NT2/D1 (cell line): Measurements from ENCODE around the gene RFX3.

Experiments used
- DNase-seq: peaks from one replicate; pipeline ENCODE4 v3.0.0-alpha.2; 2011; ENCODE audit warnings: low read depth, low spot score
- H3K27me3 ChIP-seq: 2 replicates; pipeline ENCODE4 v1.6.0; 2011; ENCODE audit warnings: mild to moderate bottlenecking; ENCODE audit not compliant: insufficient read length, insufficient read depth
- H3K36me3 ChIP-seq: 2 replicates; pipeline ENCODE4 v1.6.1; 2011; ENCODE audit warnings: mild to moderate bottlenecking, low read length, mixed read lengths; ENCODE audit not compliant: insufficient read depth, insufficient read length
- H3K4me1 ChIP-seq: 2 replicates; pipeline ENCODE4 v1.5.1; 2011; ENCODE audit not compliant: insufficient read depth, insufficient read length
- H3K4me3 ChIP-seq: 2 replicates; pipeline ENCODE4 v1.5.1; 2011; ENCODE audit warnings: low read depth; ENCODE audit not compliant: insufficient read length
- H3K9ac ChIP-seq: 2 replicates; pipeline ENCODE4 v1.6.0; 2011; ENCODE audit warnings: low read depth; ENCODE audit not compliant: insufficient read length
- H3K9me3 ChIP-seq: 2 replicates; pipeline ENCODE4 v1.5.1; 2011; ENCODE audit warnings: mild to moderate bottlenecking, low read length; ENCODE audit not compliant: insufficient read depth
- SUZ12 ChIP-seq: IDR thresholded peaks from 2 replicates; pipeline ENCODE4 v1.6.1; 2011; ENCODE audit not compliant: insufficient read length, insufficient read depth; ENCODE audit errors: extremely low read depth
- YY1 ChIP-seq: IDR thresholded peaks from 2 replicates; pipeline ENCODE4 v1.6.1; 2011; ENCODE audit not compliant: insufficient read length, insufficient read depth
- ZNF274 ChIP-seq: IDR thresholded peaks from 2 replicates; pipeline ENCODE4 v1.6.1; 2011; ENCODE audit warnings: mild to moderate bottlenecking, low read depth, low read length

RFX3 gene

GRCh38 chr9:3431890-3432289 is 93.9 kb downstream of the RFX3 start:
- no peak overlapping the region for H3K9ac ChIP-seq
- no peaks in the 10 kb centered on the region for H3K4me1 ChIP-seq
- H3K9me3 ChIP-seq: no peaks in the 10 kb centered on the region
- no peaks in the 10 kb centered on the region for H3K36me3 ChIP-seq
- no peak for TF ChIP-seq SUZ12
- no peak for TF ChIP-seq YY1
- no peak for TF ChIP-seq ZNF274
- DNase-seq: no peak
- no peak overlapping the region for H3K4me3 ChIP-seq
- no peaks in the 10 kb centered on the region for H3K27me3 ChIP-seq

- Histone ChIP-seq H3K4me1 (no peaks in the 10 kb centered on the region), H3K4me3 (no peak overlapping the region), H3K36me3 (no peaks in the 10 kb centered on the region), H3K9ac (no peak overlapping the region), H3K9me3 (no peaks in the 10 kb centered on the region), H3K27me3 (no peaks in the 10 kb centered on the region)
- TF ChIP-seq ZNF274 (no peak), SUZ12 (no peak), YY1 (no peak)
- DNase-seq: no peak
Measured at GRCh38 chr9:3419893-3420292, 105.9 kb downstream of the RFX3 start.

- H3K9me3 ChIP-seq: no peaks in the 10 kb centered on the region
- no peaks in the 10 kb centered on the region for H3K27me3 ChIP-seq
- no peaks in the 10 kb centered on the region for H3K4me1 ChIP-seq
- no peak for DNase-seq
- TF ChIP-seq SUZ12 (no peak), ZNF274 (no peak), YY1 (no peak)
- H3K9ac ChIP-seq: no peak overlapping the region
- H3K36me3 ChIP-seq: no peaks in the 10 kb centered on the region
- no peak overlapping the region for H3K4me3 ChIP-seq
Measured at GRCh38 chr9:3415906-3416305, 109.9 kb downstream of the RFX3 start.

GRCh38 chr9:3413984-3414383 is 111.8 kb downstream of the RFX3 start:
- Histone ChIP-seq H3K4me3 (no peak overlapping the region), H3K4me1 (no peaks in the 10 kb centered on the region), H3K9ac (no peak overlapping the region), H3K9me3 (no peaks in the 10 kb centered on the region), H3K36me3 (no peaks in the 10 kb centered on the region), H3K27me3 (no peaks in the 10 kb centered on the region)
- DNase-seq: no peak
- TF ChIP-seq SUZ12 (no peak), ZNF274 (no peak), YY1 (no peak)

GRCh38 chr9:3410461-3410860 is 115.3 kb downstream of the RFX3 start:
- Histone ChIP-seq H3K9me3 (no peaks in the 10 kb centered on the region), H3K4me3 (no peak overlapping the region), H3K27me3 (no peaks in the 10 kb centered on the region), H3K9ac (no peak overlapping the region), H3K4me1 (no peaks in the 10 kb centered on the region), H3K36me3 (no peaks in the 10 kb centered on the region)
- no peak for DNase-seq
- no peak for TF ChIP-seq ZNF274
- no peak for TF ChIP-seq YY1

GRCh38 chr9:3409453-3409852 is 116.3 kb downstream of the RFX3 start:
- Histone ChIP-seq H3K9ac (no peak overlapping the region), H3K4me1 (no peaks in the 10 kb centered on the region), H3K36me3 (no peaks in the 10 kb centered on the region), H3K27me3 (no peaks in the 10 kb centered on the region), H3K4me3 (no peak overlapping the region), H3K9me3 (no peaks in the 10 kb centered on the region)
- no peak for DNase-seq
- no peak for TF ChIP-seq SUZ12
- no peak for TF ChIP-seq YY1
- TF ChIP-seq ZNF274: no peak

- Histone ChIP-seq H3K9ac (no peak overlapping the region), H3K27me3 (no peaks in the 10 kb centered on the region), H3K4me1 (no peaks in the 10 kb centered on the region), H3K9me3 (no peaks in the 10 kb centered on the region), H3K36me3 (no peaks in the 10 kb centered on the region), H3K4me3 (no peak overlapping the region)
- DNase-seq: no peak
- no peak for TF ChIP-seq YY1
- TF ChIP-seq SUZ12: no peak
- no peak for TF ChIP-seq ZNF274
Measured at GRCh38 chr9:3403315-3403714, 122.5 kb downstream of the RFX3 start.
